CD1c-positive myeloid dendritic cell (primary cell): ENCODE data around the gene ATP2C2.

ENCODE experiments used
- DNase-seq: peaks from one replicate; pipeline ENCODE4 v3.0.0-alpha.2; 2016; ENCODE audit errors: extremely low spot score

ATP2C2 gene

DNA sequence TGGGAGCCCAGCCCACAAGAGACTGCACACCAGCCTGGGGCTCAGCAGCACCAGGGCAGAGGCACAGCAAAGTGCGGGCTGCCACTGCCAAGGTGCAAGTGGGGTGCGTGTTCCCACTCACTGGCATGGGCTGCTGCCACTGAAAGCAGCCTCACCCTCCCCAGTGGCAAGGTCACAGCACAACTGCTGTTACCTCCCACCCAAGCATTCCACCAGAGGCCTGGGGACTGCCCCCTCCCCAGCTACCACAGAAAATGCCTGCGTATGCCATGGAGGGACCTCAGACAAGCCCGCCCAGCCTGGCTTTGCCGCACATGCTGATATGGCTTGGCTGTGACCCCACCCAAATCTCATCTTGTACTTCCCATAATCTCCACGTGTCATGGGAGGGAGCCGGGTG lies 103.0 kb downstream of the ATP2C2 start:
- no peak for DNase-seq

DNA sequence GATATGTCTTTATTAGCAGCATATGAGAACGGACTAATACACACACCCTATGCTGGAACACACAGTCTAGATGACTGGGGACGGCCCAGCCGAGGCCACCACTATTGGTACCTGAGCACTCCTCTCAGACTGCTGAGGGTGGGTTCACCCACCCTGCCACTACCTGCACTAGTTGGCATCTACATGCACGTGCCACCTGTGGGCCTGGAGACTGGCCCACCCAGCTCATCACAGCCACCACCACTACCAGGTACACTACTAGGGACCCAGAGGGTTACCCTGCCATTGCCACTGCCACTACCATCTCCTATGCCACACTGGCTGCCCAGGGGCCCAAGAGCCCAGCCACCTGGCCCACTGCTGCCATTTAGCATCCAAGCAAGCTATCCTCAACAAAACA lies 103.6 kb downstream of the ATP2C2 start:
- no peak for DNase-seq

DNA sequence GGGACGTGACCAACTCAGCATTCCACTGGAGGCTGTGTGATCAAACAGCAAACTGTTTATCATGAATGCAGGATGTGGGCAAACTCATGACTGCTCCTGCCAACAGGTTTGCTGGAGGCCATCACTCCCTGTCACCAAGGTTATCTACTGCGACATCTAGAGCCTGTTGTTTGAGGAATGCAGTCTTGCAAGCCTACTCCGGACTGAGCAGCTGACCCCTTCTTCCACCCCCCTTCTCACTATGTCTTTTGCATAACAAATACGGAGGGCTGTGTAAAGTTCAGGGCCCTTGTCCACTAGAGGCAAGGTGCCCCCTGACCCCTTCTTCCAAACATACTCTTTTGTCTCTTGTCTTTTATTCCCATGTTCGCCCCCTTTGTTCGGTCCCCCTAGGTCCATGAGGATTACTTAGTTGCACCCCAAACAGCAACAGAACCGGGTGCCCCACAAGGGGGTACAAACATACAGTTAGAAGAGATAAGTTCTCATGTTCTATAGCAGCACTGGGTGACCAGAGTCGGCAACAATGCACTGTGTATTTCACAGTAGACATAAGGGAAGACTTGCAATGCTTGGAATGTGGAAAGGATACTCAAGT lies 107.4 kb downstream of the ATP2C2 start:
- DNase-seq = no peak

DNA sequence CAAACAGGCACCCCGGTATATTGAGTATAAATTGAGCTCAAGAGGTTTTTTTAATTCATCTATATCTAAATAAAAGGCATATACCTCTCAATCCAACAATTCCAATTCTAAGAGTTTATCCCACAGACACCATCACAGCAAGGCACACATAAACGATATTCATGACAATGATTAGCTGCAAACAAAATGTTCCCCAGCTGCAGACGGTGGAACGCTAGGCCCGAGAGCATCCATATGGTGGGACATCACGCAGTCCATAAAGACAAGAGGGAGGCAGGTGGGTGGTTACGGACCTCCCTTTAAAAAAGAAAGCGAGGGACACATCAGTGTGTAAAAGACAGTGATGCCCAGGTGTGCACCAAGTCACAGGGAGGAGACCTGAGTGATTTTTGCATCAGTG lies 108.1 kb downstream of the ATP2C2 start:
- no peak for DNase-seq

DNA sequence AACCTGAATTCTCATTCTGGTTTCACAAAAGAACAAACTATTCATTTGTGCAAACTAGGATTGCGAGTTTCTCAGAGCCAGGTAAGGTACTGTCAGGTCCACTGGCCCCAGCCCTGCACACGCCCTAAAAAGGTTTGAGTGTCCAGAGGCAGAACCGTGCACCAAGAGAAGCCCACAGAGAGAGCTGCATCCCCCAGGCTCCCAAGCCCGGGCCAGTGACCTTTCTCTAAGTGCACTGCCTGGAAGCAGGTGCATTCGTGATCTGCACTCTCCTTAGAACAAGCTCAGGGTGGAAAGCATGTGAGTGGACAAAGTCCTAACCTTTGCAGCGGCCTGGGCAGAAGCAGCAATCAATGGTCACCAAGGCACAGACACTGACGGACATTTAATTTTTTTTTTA lies 109.3 kb downstream of the ATP2C2 start:
- no peak for DNase-seq

DNA sequence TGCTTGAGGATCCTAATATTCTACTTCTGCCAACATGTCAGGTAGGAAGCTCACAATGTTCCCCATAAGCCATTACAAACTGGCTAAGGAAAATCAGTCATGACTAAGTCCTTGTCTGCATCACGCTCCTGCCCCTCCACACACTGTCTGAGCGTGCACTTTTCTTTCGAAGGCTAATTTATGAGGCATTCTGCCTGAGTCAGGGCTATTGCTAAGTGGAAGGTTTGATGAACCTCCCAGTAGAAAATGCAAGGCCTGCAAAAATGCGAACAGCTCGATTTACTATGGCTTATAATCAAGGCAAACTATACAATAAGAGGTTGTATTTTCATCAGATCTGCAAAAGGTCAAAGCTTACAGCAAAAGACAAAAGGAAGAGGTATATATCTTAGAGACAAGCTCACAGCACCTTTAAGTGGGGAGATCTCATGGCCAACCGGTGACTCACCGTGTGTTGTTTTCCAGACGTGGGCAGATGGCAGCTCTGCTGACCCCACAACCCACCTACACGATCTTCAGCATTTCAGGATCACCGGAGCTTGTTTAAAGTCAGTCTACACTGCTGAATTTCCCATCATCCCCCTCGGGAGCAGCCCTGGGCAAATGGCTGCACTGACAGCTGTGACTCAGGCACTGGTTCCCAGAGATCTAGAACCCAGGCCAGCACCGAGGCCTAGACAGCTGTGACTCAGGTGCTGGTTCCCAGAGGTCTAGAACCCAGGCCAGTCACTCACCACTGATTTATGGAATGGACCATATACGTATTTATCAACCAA lies 110.0 kb downstream of the ATP2C2 start:
- no peak for DNase-seq

DNA sequence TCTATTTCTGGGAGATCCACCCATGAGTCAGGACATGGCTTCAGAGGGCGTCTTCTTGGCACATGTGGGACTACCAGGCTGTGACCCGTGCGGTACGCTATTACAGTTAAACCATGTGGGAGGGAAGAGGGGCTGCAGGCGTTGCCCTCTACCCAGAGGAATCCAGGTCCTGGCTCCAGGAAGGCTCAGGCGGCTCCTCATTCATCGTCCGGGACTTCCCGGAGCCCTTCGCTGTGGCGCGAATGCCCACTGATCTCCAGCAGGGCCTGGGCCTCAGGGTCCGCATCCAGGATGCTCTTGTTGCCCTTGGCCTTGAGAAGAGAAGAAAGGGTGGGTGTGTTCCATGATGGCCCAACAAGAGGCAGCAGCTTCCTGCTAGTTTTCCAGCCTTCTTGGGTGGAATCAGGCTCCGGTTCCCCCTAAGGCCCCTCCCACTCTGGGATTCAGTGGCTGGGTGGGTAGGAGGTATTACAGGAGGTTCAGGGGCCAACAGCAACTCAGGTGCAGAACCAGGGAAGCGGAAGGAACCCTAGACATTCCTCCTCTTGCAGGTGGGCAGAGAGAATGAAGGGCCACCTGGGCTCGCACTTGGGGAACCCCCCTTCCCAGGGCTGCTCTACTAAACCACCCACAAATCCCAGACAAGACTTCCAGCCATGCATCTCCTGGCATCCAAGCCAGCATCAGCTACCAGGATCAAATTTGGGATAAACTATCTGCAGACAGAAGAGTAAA lies 111.5 kb downstream of the ATP2C2 start:
- DNase-seq = no peak

DNA sequence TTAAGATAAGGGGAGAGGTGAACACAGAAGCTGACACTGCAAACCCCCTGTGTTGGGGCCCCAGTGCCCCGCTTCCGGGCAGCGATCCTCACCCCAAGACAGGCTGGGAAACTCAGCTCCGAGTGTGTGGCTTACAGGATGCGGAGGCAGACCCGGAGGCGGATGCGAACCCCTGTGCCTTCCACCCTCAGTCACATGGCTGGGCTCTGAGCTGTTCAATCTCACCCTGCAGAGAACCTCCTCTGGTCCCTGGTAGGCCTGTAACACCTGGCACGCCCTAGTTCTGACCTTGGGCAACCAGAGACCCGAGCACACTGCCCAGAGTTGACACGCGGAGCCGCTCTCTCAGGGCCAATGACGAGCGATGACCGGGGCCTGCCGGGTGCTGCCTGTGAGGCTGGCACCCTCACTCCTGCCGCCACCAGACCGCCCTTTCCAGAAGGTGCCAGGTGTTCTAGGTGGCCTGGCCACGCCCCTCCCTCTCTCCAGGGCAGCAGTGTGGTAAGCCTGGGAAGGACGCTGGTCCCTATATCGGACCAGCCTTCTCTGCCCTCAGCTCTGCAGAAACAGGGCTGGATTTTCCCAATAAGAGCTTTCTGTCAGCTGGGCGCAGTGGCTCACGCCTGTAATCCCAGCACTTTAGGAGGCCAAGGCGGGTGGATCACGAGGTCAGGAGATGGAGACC lies 112.9 kb downstream of the ATP2C2 start:
- DNase-seq = no peak

DNA sequence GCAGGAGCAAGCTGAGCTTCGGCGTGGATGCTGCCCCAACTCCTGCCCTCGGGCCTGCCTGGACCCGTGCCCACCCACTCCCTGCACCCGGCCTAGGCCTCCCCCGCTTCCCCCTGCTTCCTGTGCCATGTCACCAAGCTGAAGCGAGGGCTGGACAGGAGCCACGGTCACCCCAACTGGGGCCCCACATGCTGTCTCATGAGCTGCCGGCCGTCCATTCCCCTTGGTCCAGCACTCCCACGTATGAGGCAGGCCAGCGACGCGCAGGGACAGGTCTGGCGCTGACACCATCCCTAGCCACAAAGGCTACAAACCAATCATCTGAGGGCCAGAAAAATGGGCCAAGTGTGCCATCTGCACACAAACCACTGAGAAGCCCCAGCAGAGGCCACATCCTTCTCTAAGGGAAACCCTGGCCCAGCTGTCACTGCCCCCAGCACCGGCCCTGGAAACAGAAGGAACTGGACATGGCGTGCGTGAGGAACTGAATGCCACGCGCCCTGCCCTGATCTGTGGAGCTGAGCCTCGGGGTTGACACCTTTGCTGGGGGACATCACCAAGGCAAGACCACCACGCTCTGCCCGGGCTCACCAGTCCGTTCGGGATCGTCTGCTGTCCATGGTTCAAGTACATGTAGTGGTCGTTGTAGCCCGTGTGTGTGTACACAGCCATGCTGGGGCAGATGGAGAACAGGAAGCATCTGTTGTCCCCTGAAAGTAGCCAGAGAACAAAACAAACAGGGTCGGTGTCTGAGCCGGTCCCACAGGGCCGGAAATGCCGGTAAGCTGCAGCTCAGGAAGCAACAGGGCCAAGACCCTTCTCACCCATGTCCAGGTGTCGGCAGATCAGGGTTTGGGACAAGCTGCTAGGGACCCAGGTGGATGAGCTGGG lies 113.9 kb downstream of the ATP2C2 start:
- no peak for DNase-seq

DNA sequence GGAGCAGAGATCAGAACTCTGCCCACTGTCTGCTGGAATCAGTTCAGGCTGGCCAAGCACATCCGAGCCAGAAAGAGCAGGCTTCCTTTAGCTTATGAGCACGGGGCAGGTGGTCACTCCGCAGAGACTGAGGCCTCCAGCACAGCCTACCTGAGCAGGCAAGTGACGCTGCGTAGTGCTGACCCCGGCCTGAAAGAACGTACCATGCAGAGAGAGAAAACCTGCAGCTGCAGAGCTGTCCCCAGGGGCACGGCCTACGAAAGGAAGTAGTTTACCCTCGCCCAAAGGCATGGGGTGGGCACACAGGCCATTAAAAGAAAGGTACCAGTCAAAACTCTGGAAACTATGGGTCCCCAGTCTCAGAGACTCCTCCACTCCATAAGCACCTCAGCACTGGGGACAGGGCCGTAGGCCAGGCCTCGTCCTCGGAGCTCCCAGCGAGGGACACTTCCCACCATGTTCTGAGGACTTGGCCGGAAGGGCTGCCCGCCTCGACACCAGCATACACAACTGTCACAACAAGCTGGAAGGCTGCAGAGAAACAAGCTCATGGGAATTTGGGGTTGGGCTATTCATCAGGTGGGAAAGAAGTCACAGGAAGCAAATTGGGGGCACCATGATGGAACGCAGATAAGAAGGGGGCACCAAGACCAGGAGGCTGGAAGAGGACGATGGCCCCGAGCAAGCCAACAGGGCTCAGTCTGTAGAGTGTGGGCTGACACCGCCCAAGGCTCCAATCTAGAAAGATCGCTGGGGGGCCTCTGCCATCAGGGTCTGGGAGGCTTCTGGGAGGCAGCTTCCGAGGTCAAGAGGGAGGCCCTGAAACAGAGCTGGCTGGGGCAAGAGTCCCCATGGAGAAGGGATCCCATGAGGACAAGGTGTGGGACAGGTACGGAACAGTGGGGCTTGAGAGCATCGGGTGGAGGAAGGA lies 114.9 kb downstream of the ATP2C2 start:
- no peak for DNase-seq

DNA sequence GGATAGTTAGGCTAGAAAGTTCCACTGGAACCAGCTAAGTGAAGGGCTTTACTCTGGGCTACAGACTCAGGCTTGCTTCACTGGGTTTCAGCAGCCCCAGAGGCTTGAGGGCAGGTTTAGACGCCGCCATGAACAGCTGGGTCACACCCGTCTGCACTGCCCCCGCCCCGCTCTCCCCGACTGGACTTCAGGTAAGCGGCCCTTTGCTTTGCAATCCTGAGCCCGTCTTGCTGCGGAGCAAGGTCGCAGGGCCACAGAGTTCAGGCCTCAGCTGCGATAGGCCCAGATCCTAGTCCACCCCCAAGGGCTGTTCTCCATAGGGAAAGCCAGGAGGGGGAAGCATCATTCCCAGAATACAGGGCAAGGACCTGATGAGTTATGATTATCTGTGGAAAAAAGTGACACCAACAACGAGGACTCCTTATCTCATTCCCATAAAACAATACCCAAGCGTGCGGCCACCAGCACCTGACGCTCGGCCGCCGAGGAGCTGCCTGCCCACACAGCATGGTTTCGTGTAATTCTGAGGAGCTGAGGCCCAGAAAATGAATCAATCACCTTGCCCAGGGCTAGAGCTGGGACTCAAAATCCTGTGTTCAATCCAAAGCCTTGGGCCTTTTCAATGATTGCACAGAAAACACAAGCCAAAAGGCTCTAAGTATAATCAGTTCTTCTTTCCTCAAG lies 115.7 kb downstream of the ATP2C2 start:
- DNase-seq = no peak

DNA sequence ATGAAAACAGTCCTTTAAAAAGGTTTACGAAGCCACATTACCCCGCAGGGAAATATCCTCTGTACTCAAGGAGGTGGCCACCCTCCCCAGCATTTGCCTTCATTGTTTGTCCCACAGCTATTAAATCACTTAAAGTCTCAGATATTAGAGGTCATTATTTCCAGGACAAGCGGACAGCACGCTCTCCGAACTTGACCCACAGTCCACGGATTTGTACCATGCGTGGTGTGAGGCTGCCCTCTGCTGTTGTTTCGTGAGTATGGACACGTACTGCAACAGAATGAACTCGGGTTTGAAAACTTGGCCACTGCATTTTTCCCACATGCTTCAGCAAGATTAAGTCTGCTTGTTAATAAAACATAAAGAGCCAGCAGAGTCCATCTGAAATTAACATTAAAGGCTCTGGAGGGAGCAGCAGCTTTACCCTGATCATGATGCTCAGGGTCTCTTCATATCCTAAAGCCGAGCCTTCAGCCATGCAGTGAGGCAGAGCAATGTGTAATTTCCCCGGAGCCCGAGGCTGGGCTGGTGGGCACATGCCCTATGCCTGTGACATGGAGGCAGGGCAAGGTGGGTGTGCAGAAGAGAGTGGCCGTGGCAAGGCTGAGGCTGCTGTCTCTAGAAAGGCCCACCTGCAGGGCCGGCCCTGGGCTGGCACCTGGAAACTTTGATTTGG lies 116.4 kb downstream of the ATP2C2 start:
- DNase-seq = peak; percentile 16

DNA sequence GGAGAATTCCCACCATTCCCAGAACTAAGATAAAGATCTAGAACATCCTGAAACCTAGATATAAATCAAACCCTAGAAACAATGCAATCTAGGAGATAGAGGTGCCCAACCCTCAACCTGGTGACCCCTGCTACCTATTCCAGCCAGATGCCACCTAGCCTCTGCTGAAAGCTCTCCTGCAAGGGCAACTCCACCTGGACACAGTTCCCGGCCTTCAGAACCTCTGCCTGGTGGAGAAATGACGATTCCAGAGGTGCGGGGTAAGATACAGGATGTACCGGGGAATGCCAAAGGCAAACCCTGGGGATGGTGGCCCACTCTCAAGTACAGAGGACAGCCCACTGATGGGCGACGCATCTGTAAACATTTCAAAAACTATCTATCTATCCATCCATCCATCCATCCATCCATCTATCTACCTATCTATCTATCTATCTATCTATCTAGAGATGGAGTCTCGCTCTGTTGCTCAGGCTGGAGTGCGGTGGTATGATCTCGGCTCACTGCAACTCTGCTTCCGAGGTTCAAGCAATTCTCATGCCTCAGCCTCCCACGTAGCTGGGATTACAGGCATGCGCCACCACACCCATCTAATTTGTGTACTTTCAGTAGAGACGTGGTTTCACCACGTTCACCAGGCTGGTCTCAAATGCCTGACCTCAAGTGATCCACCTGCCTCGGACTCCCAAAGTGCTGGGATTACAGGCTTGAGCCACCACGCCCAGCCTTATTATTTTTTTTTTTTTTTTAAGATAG lies 117.1 kb downstream of the ATP2C2 start:
- no peak for DNase-seq

DNA sequence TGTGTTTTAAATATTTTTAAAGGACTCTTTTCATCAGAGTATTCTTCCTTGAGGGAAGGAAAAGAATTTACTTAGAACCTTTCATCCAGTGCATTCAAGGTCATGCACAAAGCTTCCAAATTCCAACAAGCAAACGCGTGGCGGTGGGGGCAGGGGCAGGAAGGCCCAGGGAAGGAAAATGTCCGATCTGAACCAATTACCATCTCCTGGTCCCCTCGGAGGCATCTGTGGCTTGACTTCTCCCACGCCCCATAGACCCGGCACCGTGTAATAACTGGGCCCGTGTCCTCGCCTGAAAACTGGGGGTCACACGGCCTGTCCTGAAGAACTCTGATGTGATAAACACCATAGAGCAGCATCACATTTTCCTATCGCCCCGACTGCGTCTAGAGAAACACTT lies 117.8 kb downstream of the ATP2C2 start:
- no peak for DNase-seq

DNA sequence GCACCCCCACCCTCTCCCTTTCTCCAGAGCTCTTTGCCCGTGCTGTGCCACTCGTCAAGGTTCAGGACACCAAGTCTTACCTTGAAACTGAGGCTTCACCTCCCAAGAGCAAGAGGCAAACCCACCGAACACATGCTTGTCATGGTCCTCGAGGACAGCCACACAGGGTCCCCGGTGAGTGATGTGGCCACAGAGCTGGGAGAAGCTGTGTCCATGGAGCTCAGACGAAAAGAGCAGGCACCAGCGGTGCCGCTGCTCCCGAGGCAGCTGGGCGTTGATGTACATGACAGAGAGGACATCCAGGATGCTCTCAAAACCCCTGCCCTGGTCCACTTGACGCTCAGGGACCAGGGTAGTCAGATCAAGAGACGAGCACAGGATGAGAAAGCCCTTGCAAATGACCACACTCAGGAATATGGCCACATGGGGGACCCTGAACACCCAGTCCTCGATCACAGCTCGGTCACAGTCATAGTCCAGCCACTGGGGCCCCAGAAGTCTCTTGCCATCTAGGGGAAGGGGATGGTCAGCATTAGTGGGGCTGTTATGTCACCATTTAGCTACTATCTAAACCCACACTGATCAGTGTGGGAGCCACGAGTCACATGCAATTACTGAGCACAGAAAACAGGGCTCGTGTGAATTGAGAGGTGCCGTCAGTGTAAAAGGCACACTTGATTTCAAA lies 118.4 kb downstream of the ATP2C2 start:
- no peak for DNase-seq

DNA sequence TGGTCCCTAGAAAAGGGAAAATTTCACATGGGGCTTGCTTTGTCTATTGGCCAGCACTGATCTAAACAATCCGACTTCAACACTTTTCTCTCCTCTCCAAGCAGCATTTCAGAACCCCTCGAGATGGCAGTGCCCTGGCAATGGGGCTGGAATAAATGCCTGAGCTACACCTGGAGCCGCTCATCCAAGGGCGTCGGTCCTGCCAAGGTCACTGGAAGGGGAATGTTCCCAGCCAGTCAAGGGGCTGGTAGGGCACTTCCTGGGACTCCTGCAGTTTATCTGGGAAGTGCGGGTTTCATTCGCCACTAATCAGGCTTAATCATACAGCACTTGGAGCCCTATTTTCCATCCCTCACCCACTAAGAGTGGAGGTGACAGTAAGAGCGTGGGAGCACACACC lies 119.0 kb downstream of the ATP2C2 start:
- DNase-seq = no peak

DNA sequence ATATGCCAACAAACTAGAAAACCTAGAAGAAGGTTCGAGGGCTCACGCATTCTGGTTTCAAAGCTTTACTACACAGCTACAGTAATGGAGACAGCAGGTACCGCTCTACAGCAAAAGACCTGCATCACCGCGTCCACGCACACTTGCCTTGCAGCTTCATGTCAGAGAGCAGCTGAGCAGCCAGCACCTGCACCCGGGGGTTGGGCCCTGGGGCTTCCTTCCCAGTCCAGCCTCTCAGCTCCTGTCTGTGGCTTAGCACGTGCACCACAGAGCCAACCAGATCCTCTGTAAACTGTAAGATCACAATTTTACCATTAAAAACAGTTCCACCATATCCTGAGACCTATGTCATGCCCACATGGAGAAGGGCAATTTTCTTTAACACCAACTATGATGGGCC lies 120.8 kb downstream of the ATP2C2 start:
- no peak for DNase-seq

DNA sequence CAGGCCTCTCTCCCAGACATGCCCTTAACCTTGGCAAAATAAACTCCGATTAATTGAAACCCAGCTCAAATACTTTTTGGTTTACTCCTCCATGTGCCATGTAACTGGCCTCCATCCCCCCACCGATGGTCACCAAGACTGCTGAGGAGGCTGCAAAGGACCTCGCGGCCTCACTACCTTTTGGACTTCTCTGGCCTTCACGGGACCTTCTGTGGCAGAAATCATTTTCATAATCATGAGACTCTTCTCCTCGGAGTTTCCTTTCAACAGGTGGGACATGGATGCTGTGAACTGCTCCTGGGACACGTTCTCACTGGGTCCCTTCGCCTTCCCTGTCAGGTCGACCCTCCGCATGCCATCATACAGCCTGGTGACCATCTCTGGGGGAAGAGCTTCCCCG lies 127.2 kb downstream of the ATP2C2 start:
- no peak for DNase-seq
